HEK293 (cell line): ENCODE data around the gene ARGLU1.
A peak's percentile ranks its signal among the peaks of the same experiment; 100 is the strongest.

Source experiments
- CTCF ChIA-PET: fragments of 350-600 bp; formaldehyde crosslinking; extraction: SDS; loops from one replicate; lab custom pipeline; 2021; ENCODE audit warnings: antibody characterized with exemption; lab: Yijun Ruan, JAX
- POLR2A ChIA-PET: fragments of 300-600 bp; formaldehyde crosslinking; extraction: SDS; loops from one replicate; lab custom pipeline; 2020; ENCODE audit warnings: antibody characterized with exemption, inconsistent platforms; lab: Yijun Ruan, JAX
- H3K27ac ChIP-seq: fragments of 200-500 bp; sonication (Bioruptor generic); 2 replicates; pipeline ENCODE4 v1.5.1; 2014; ENCODE audit warnings: low read depth, low read length, control low read depth, inconsistent platforms; ENCODE audit errors: extremely low read depth
- H3K36me3 ChIP-seq, 2 experiments: fragments of 200-500 bp in 1 of 2; sonication (Bioruptor generic) in 1 of 2; 1 replicate in 1 of 2; 2 replicates in 1 of 2; pipeline ENCODE4 v1.5.1; 2014 to 2017; ENCODE audit warnings: inconsistent platforms in 2 of 2, low read length in 2 of 2; ENCODE audit not compliant: control insufficient read depth in 2 of 2, insufficient read depth in 1 of 2
- H3K4me1 ChIP-seq: fragments of 200-500 bp; sonication (Bioruptor generic); 2 replicates; pipeline ENCODE4 v1.5.1; 2014; ENCODE audit warnings: mild to moderate bottlenecking, low read length, inconsistent platforms; ENCODE audit not compliant: control insufficient read depth, insufficient read depth
- H3K4me3 ChIP-seq: 2 replicates; pipeline ENCODE4 v1.5.1; 2011; ENCODE audit warnings: low read depth, mild to moderate bottlenecking, control low read depth, low read length, moderate library complexity
- H3K9me3 ChIP-seq: fragments of 200-500 bp; sonication (Bioruptor generic); 2 replicates; pipeline ENCODE4 v1.5.1; 2014; ENCODE audit warnings: low read depth, low read length, inconsistent platforms; ENCODE audit not compliant: control insufficient read depth, insufficient read depth
- BCL6B ChIP-seq: fragments of 450-650 bp; formaldehyde crosslinking; IDR thresholded peaks from 2 replicates; pipeline ENCODE4 v1.5.1; 2017; ENCODE audit warnings: missing biosample characterization, missing genetic modification characterization
- ELK4 ChIP-seq: IDR thresholded peaks from 2 replicates; pipeline ENCODE4 v1.6.1; 2011; ENCODE audit warnings: mild to moderate bottlenecking, low read depth, low read length, borderline replicate concordance
- MYNN ChIP-seq: fragments of 450-650 bp; formaldehyde crosslinking; IDR thresholded peaks from 2 replicates; pipeline ENCODE4 v1.5.1; 2016; ENCODE audit warnings: missing biosample characterization, missing genetic modification characterization, borderline replicate concordance
- PRDM6 ChIP-seq: fragments of 450-650 bp; formaldehyde crosslinking; IDR thresholded peaks from 2 replicates; pipeline ENCODE4 v1.5.1; 2017; ENCODE audit warnings: missing biosample characterization, missing genetic modification characterization
- SCRT1 ChIP-seq: fragments of 450-650 bp; formaldehyde crosslinking; IDR thresholded peaks from 2 replicates; pipeline ENCODE4 v1.5.1; 2016; ENCODE audit warnings: missing biosample characterization, missing genetic modification characterization, borderline replicate concordance
- ZNF140 ChIP-seq: fragments of 450-650 bp; formaldehyde crosslinking; IDR thresholded peaks from 2 replicates; pipeline ENCODE4 v1.5.1; 2016; ENCODE audit warnings: missing biosample characterization, missing genetic modification characterization
- ZNF211 ChIP-seq: fragments of 450-650 bp; formaldehyde crosslinking; IDR thresholded peaks from 2 replicates; pipeline ENCODE4 v1.5.1; 2016; ENCODE audit warnings: low read depth, missing biosample characterization, missing genetic modification characterization
- ZNF280D ChIP-seq: fragments of 450-650 bp; formaldehyde crosslinking; IDR thresholded peaks from 2 replicates; pipeline ENCODE4 v1.5.1; 2016; ENCODE audit warnings: missing biosample characterization, missing genetic modification characterization
- ZNF362 ChIP-seq: fragments of 450-650 bp; formaldehyde crosslinking; IDR thresholded peaks from 2 replicates; pipeline ENCODE4 v1.5.1; 2016; ENCODE audit warnings: missing biosample characterization, missing genetic modification characterization
- ZNF518A ChIP-seq: fragments of 450-650 bp; formaldehyde crosslinking; conservative IDR thresholded peaks from 2 replicates; pipeline ENCODE4 v1.5.1; 2016; ENCODE audit warnings: low read depth, missing biosample characterization, missing genetic modification characterization
- ZNF530 ChIP-seq: fragments of 450-650 bp; formaldehyde crosslinking; IDR thresholded peaks from 2 replicates; pipeline ENCODE4 v1.5.1; 2016; ENCODE audit warnings: low read depth, missing biosample characterization, missing genetic modification characterization
- ZNF555 ChIP-seq: fragments of 450-650 bp; formaldehyde crosslinking; conservative IDR thresholded peaks from 2 replicates; pipeline ENCODE4 v1.5.1; 2017; ENCODE audit warnings: missing biosample characterization, mild to moderate bottlenecking, missing genetic modification characterization, inconsistent platforms
- ZNF600 ChIP-seq: fragments of 450-650 bp; formaldehyde crosslinking; IDR thresholded peaks from 2 replicates; pipeline ENCODE4 v1.5.1; 2016; ENCODE audit warnings: missing biosample characterization, missing genetic modification characterization
- ZNF623 ChIP-seq: fragments of 450-650 bp; formaldehyde crosslinking; IDR thresholded peaks from 2 replicates; pipeline ENCODE4 v1.5.1; 2016; ENCODE audit warnings: missing biosample characterization, missing genetic modification characterization
- ZNF692 ChIP-seq: fragments of 450-650 bp; formaldehyde crosslinking; IDR thresholded peaks from 2 replicates; pipeline ENCODE4 v1.5.1; 2016; ENCODE audit warnings: missing biosample characterization, missing genetic modification characterization
- ZSCAN16 ChIP-seq: fragments of 450-650 bp; formaldehyde crosslinking; IDR thresholded peaks from 2 replicates; pipeline ENCODE4 v1.5.1; 2016; ENCODE audit warnings: missing biosample characterization, missing genetic modification characterization

ARGLU1 gene

GRCh38 chr13:106500445-106500844 is 67.5 kb downstream of the ARGLU1 start (continued):
- TF ChIP-seq ZNF280D (tag by site-specific recombination) (no peak), ZNF623 (no peak), SCRT1 (tag by site-specific recombination) (no peak), BCL6B (tag by site-specific recombination) (no peak)
- TF ChIP-seq, all 188 proteins: peak for 0

- Histone ChIP-seq H3K36me3 (peaks cover 1 to 34% of the 10 kb centered on the region in 2 experiments; a peak in 2 of 3 replicates), H3K4me1 (peaks cover 38% of the 10 kb centered on the region), H3K27ac (no peak overlapping the region; the same call in 1 of the 2 replicates), H3K9me3 (no peaks in the 10 kb centered on the region), H3K4me3 (no peak overlapping the region)
- POLR2A ChIA-PET = no interaction called here
- TF ChIP-seq ZNF362 (tag by site-specific recombination) = 0 out of 2 replicates have a peak, but pooled peaks have one; percentile 21
- TF ChIP-seq ZNF555 (tag by site-specific recombination) = no peak
- TF ChIP-seq PRDM6 = peak; percentile 60; the same call in 1 of the 2 replicates
- CTCF ChIA-PET = interaction anchor here (0.7 to 0.9 kb wide), 2 partner anchors 9 to 58 kb away, joined by 3 read pairs; no protein-coding TSS in a partner anchor
These were observed 68.0 kb downstream of the ARGLU1 start for GRCh38 chr13:106499896-106500295.

- Histone ChIP-seq H3K36me3 (peaks cover 6 to 37% of the 10 kb centered on the region in 2 experiments; a peak in 2 of 3 replicates), H3K27ac (no peak overlapping the region), H3K9me3 (no peaks in the 10 kb centered on the region), H3K4me1 (peaks cover 38% of the 10 kb centered on the region), H3K4me3 (no peak overlapping the region)
- ChIA-PET CTCF (interaction anchor here (0.6 to 0.9 kb wide), 3 partner anchors 8 to 619 kb away, joined by 3 to 6 read pairs (median 3); no protein-coding TSS in a partner anchor), POLR2A (no interaction called here)
- no peak for TF ChIP-seq ZNF140
- TF ChIP-seq ZNF692 (tag by site-specific recombination) = no peak
- TF ChIP-seq ELK4 = no peak
- TF ChIP-seq ZNF530 (tag by site-specific recombination) = no peak
- TF ChIP-seq MYNN = no peak
- no peak for TF ChIP-seq ZSCAN16 (tag by site-specific recombination)
- TF ChIP-seq ZNF518A (tag by site-specific recombination) = no peak
- TF ChIP-seq ZNF211 (tag by site-specific recombination) = no peak
- TF ChIP-seq ZNF600 = no peak
These were observed 68.8 kb downstream of the ARGLU1 start for GRCh38 chr13:106499113-106499512.
